Stimulated activated CD8-positive, alpha-beta memory T cell treated with anti-CD3 and anti-CD28 coated beads, Interleukin-15, amount 100 ng/mL, for 24 hours (primary cell): ENCODE measurements around the gene CDK5RAP2.
"Not testable (repeated sequence)": the region's sequence is repeated elsewhere in the genome, so short reads cannot be mapped to it uniquely, and the experiment has no call there.

Experiments used
- DNase-seq: peaks from one replicate; pipeline ENCODE4 v3.0.0-alpha.2; 2020; ENCODE audit warnings: low read depth

Gene CDK5RAP2

DNA sequence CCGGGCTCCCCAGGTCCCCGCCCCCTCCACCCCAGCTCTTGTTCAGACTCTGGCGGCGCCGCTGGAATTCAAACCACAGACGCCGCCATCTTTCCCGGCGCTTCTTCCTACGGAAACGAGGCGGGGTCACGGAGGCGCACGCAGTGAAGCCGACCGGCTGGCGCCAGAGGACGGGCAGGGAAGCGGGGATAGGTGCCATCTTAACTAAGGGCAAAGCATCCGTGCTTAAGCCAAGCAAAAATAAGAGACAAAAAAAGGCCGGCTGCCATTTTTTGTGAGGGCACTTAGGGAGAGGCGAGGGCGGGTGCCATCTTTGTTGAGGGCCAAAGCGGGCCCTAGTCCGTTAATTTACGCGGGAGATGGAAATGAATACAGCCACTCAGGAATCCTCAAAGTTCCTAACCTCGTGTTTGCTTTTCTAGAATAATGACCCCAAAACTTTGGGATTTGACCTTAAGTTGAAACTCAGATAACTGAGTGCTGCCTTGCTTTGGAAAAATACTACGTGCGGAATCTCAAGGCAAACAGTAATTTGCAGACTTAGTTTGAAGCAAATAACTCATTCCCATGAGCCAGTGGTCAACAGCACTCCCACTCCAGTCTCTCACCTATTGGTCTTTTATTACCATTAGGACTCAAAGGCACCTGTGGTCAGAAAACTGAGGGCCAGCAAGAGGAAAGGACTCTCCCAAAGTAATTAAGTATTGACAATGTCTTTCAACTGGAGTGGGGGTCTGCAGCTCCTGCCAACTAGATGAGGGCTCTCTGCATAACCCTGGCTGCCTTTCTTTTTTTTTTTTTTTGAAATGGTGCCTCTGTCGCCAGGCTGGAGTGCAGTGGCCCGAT is at the start of gene CDK5RAP2:
CDK5RAP2 (minus strand) TSS at position 117 of the 846 bp plus-strand sequence. CDS start 189 bp downstream, outside the sequence.
- peak; percentile 70 for DNase-seq

- not testable (repeated sequence) for DNase-seq
Measured at GRCh38 chr9:120628925-120629497, 49.0 kb upstream of the CDK5RAP2 start.

- DNase-seq, result no peak
Measured at GRCh38 chr9:120628207-120628924, 48.4 kb upstream of the CDK5RAP2 start.

DNA sequence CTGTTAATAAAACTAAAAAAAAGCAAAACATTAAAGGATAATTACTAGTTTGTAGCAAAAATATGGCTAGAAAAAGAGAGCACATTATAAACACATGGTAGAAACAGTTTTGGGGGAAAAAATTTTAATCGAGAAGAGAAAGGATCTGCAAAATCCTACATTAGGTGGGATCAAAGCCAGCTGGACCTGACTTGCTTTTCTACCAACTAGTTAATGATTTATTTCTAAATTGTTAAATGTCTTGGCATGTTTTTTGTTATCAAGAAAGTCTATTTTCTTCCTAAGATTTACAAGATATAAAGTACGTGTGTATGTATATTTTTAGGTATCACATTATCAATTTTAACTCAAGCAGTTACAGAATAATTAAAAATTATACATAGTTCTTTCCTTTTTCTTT is 47.1 kb upstream of the CDK5RAP2 start:
- DNase-seq, result no peak

DNA sequence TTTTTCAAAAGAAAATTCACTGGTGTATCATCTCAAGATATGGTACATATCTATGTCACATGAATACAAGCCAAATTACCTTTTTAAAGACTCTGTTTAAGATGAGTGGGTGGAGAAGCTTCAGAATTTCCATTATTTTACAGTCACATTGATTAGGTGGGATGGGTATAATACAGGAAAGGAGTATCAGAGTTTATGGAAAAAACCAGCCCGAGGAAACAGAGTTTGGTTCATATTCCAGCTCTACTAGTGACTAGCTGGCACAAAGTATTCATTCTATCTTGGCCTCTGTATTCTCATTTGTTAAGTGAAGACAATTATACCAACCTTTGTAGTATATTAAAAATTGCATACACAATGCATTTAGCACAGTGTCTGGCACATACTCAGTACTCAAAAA is 46.5 kb upstream of the CDK5RAP2 start:
- no peak for DNase-seq

GRCh38 chr9:120625222-120625621 is 45.3 kb upstream of the CDK5RAP2 start:
- no peak for DNase-seq

DNA sequence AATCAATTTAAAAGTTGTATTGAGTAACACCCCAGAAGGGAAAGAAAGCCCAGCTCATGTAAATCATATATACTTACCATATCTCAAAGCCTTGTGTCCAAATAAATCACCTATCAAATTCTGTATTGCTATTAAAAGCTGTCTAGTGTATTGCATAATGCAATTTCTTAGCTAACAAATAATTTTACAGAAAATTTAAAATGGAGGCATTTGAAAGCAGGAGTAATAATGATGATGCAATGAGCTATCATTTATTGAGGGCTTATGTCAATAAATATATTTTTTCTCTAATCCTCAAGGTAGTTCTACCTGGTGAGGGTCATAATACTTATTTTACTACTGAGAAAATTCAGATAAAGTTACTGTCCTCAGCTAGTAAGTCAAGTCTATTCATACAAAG is 42.8 kb upstream of the CDK5RAP2 start:
- no peak for DNase-seq

GRCh38 chr9:120621941-120622340 is 42.0 kb upstream of the CDK5RAP2 start:
- DNase-seq, result no peak

DNA sequence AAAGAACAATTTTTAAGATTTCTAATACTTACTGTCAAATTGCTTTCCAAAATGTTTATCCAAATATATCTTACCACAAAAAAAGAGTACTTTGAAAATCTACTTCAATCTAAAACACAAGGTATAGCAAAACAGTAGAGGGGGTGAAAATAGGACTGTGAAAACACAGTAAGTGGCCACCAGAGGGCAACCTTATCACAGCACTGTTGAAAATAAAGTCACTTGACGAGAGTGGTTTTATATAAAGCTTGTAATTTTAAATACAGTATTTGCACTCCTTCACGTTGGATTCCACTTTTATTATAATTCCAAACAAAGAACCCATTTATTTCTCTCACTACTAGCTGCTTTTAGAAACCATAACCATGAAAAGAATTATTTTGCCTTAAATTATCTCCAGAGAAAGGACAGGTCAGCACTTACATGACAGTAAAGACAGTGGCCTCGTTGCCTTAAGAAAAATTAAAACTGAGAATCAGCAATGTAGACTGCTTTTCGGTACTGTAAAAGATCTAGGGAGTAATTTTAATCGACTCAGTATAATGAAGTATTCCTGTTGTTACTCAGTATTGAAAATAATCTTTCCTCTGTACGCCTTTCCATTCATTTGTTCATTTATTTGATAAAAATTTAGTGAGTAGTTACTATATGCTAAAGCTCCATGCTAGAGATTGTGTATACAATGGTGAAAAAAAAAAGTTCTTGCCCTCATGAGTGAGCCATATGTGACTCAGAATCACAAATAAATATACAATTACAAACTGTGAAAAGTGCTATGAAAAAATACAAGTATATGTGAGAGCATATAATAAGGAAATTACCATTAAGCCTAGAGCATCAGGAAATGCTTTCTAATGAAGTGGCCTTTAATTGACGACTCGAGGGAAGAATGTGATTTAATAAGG is 40.0 kb upstream of the CDK5RAP2 start:
- DNase-seq, result no peak

- no peak for DNase-seq
Measured at GRCh38 chr9:120616966-120617935, 37.3 kb upstream of the CDK5RAP2 start.

DNA sequence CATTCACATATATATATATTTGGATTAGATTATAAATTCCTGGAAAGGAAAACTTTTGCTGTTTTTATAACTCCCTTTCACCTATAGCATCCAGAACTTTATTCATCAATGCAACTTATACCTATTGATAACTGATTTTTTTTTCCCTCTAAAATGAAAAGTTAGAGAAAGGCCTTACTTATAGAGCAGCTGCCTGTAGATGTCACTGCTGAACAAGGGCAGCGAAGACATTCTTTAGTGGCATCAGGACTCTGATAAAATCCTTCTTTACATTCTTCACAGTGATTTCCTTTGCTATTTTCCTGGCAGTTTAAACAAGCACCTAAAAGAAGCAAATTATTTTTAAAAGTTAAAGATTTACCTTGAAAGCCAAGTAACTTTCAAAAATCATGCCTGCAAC is 32.3 kb upstream of the CDK5RAP2 start:
- DNase-seq, result no peak

GRCh38 chr9:120611690-120612068 is 31.7 kb upstream of the CDK5RAP2 start:
- DNase-seq, result no peak

- DNase-seq, result no peak
Measured at GRCh38 chr9:120610975-120611689, 31.2 kb upstream of the CDK5RAP2 start.

DNA sequence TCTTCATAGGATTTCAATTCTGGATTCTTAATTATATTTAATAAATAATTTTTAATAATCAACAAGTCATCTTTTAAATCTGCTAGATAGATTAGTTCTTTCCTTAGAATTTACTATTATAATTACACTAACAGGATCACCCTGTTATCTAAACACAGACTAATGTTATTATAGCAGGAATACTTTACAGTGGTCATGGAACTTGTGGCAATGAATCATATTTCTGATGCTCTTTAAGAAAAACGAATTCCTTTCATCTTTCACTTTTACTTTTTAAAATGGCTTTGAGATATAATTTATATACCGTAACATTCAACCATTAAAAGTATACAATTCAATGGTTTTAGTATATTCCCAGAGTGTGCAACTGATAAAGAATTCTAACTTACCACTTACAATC is 29.7 kb upstream of the CDK5RAP2 start:
- no peak for DNase-seq

DNA sequence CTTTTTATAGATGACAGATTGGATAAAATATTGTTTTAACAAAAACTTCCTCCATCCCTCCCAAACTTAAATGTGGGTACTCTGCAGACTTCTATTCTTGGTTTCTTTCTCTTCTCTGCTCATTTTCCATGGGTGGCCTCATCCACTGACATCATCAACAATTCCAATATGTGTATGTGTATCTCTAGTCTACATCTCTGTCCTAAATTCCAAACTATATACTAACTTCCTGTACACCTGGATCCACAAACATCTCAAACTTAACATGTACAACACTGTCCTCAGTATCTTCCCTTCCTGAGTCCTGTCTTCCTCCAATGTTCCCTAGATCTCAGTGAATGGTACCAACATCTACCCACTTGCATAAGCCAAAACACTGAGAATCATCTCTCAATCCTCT is 28.5 kb upstream of the CDK5RAP2 start:
- no peak for DNase-seq

DNA sequence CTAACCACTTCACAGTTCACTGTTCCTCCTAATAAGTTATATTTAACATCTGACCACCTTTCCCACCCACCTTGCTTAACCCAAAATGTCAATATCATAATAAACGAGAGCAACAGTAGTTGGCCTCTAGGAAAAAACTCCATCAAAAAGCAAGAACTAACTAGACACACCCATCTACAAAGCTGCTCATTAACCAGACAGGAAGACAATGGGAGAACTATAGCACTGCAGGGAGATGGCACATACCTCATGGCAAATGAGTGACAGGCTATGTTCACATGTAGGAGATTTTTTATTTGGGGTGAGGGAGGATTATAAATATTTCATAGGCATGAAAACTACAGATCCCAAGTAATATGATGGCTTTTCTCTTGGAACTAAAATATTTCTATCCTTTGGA is 23.6 kb upstream of the CDK5RAP2 start:
- DNase-seq, result no peak

DNA sequence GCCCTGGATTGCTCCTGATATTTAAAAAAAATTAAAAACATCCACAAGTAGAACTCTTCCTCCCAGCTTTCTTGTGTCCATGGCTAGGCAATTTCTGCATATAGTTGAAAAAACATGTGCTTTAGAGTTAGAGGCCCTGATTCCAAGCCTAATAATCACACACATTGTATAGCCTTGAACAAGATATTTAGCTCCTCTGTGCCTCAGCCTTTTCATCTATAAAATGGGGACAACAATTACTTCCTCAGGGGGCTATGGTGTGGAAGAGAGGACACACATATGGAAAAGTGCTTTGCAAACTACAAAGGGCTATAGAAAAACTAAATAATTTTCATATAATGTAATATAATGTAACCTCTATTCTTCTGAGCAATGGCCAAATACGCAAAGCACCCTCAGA is 23.0 kb upstream of the CDK5RAP2 start:
- DNase-seq, result no peak

- no peak for DNase-seq
Measured at GRCh38 chr9:120593955-120594277, 13.9 kb upstream of the CDK5RAP2 start.

GRCh38 chr9:120593250-120593954 is 13.4 kb upstream of the CDK5RAP2 start:
- no peak for DNase-seq

DNA sequence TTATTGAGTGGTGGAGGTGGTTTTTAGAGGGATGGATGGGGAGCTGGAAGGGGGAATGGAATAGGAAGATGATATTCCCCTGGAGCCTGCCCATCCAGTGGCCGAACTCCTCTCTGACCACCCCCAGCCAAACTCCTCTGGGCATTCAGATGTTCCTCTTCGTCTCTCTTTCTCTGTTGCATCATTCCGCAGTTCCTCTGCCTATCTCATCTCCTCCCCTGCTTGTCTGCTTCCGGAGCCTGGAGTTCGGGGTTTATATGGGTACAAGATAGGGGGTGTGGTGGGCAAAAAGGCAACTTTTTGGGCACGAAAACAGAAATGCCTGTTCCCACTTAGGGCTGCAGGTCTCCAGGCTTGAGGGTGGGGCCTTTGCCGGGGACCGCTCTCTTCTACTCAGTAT is 12.2 kb upstream of the CDK5RAP2 start:
- DNase-seq, result no peak
